Endothelial cell of umbilical vein (primary cell): ENCODE measurements around the gene AHCY. TPM values are rescaled to one million over a fixed set of nuclear protein-coding genes. Genes with fewer than 3 reads are reported as not detected.

Source experiments
- BruUV-seq: library from RNA; stranded (reverse); fragments of 400-500 nt; replicated peaks from 2 replicates; lab custom pipeline; 2021; lab: Mats Ljungman, UMichigan
- CTCF ChIA-PET: fragments of 300-600, 350-600 bp; sonication (Branson Sonifier 250); formaldehyde crosslinking; loops from one replicate; lab custom pipeline; 2021; ENCODE audit warnings: antibody characterized with exemption, inconsistent platforms; lab: Charles Lee
- POLR2A ChIA-PET: fragments of 300-600, 350-600 bp; sonication (Branson Sonifier 250); formaldehyde crosslinking; loops from one replicate; lab custom pipeline; 2021; ENCODE audit warnings: antibody characterized with exemption, inconsistent platforms; lab: Charles Lee
- DNase-seq: peaks from one replicate; pipeline ENCODE4 v3.0.0-alpha.2; 2011; ENCODE audit warnings: low read depth, low spot score
- FAIRE-seq: peaks from 2 replicates; lab custom pipeline; 2011; peaks lifted over from hg19 to GRCh38; lab: Jason Lieb, UNC
- H2AFZ ChIP-seq: 2 replicates; pipeline ENCODE4 v1.6.0; 2012; ENCODE audit warnings: low read depth, low read length, control low read depth, inconsistent platforms
- H3K27ac ChIP-seq: 2 replicates; pipeline ENCODE4 v1.5.1; 2011; ENCODE audit warnings: low read depth, mild to moderate bottlenecking, control low read depth, low read length, moderate library complexity; ENCODE audit not compliant: insufficient read depth
- H3K27me3 ChIP-seq, 2 experiments: 2 replicates each; pipeline versions ENCODE4 v1.6.0 to v1.6.1; 2011; ENCODE audit warnings: low read length in 2 of 2, mixed read lengths in 1 of 2; ENCODE audit not compliant: control insufficient read depth in 2 of 2, insufficient read depth in 2 of 2
- H3K36me3 ChIP-seq, 2 experiments: 2 replicates in 1 of 2; 3 replicates in 1 of 2; pipeline ENCODE4 v1.5.1; 2011; ENCODE audit warnings: low read length in 2 of 2, mild to moderate bottlenecking in 1 of 2, moderate library complexity in 1 of 2; ENCODE audit not compliant: control insufficient read depth in 2 of 2, insufficient read depth in 2 of 2; ENCODE audit errors: extremely low read depth in 1 of 2
- H3K4me1 ChIP-seq: 3 replicates; pipeline ENCODE4 v1.5.1; 2011; ENCODE audit warnings: mild to moderate bottlenecking, low read length; ENCODE audit not compliant: control insufficient read depth, insufficient read depth; ENCODE audit errors: extremely low read depth
- H3K4me2 ChIP-seq: 2 replicates; pipeline ENCODE4 v1.6.1; 2011; ENCODE audit warnings: low read length, control low read depth, mixed read lengths; ENCODE audit not compliant: insufficient read depth
- H3K4me3 ChIP-seq, 3 experiments: fragments of 200-600 bp in 1 of 3; sonication (generic), shearing (Covaris generic) in 1 of 3; replicated peaks in 1 of 3; 2 replicates each; pipeline ENCODE4 v1.5.1; 2011 to 2016; ENCODE audit warnings: control low read depth in 3 of 3, low read length in 3 of 3, mild to moderate bottlenecking in 2 of 3, inconsistent platforms in 1 of 3, low read depth in 1 of 3, moderate library complexity in 1 of 3; ENCODE audit not compliant: insufficient read depth in 1 of 3
- H3K79me2 ChIP-seq: 2 replicates; pipeline ENCODE4 v1.6.0; 2012; ENCODE audit warnings: low read length, inconsistent platforms; ENCODE audit not compliant: control insufficient read depth, insufficient read depth
- H3K9ac ChIP-seq: replicated peaks from 2 replicates; pipeline ENCODE3; 2011; ENCODE audit warnings: low read length, control low read depth; ENCODE audit not compliant: insufficient read depth; ENCODE audit errors: extremely low read depth
- H3K9me1 ChIP-seq: replicated peaks from 3 replicates; pipeline ENCODE4 v1.6.0; 2011; ENCODE audit warnings: mild to moderate bottlenecking, low read length; ENCODE audit not compliant: control insufficient read depth, insufficient read depth; ENCODE audit errors: extremely low read depth
- H3K9me3 ChIP-seq: replicated peaks from 2 replicates; pipeline ENCODE4 v1.5.1; 2012; ENCODE audit warnings: low read length, inconsistent platforms; ENCODE audit not compliant: control insufficient read depth, insufficient read depth
- H4K20me1 ChIP-seq: replicated peaks from 2 replicates; pipeline ENCODE3; 2011; ENCODE audit warnings: mild to moderate bottlenecking, low read length; ENCODE audit not compliant: control insufficient read depth, insufficient read depth; ENCODE audit errors: extremely low read depth
- CTCF ChIP-seq, 2 donors: IDR thresholded peaks; 1 replicate in 1 of 2; 2 replicates in 1 of 2; pipeline ENCODE4 v1.5.1; 2011; ENCODE audit warnings: low read length in 2 of 2, mild to moderate bottlenecking in 2 of 2, moderate library complexity in 2 of 2, control low read depth in 1 of 2, inconsistent platforms in 1 of 2, low read depth in 1 of 2; ENCODE audit not compliant: insufficient read depth in 1 of 2; ENCODE audit errors: extremely low read depth in 1 of 2
- EZH2 ChIP-seq: IDR thresholded peaks from 2 replicates; pipeline ENCODE4 v1.6.1; 2012; ENCODE audit warnings: borderline replicate concordance, low read depth, mild to moderate bottlenecking, moderate library complexity, low read length, inconsistent platforms; ENCODE audit not compliant: severe bottlenecking
- FOS ChIP-seq: IDR thresholded peaks from 2 replicates; pipeline ENCODE4 v1.6.1; 2011; ENCODE audit warnings: mild to moderate bottlenecking, low read length, moderate library complexity, borderline replicate concordance; ENCODE audit not compliant: insufficient read depth
- GATA2 ChIP-seq: IDR thresholded peaks from 2 replicates; pipeline ENCODE4 v1.7.0; 2011; ENCODE audit warnings: low read depth, mild to moderate bottlenecking, moderate library complexity, mixed read lengths, low read length; ENCODE audit not compliant: insufficient read length, insufficient read depth
- JUN ChIP-seq: IDR thresholded peaks from 2 replicates; pipeline ENCODE4 v1.6.1; 2011; ENCODE audit warnings: borderline replicate concordance, low read depth; ENCODE audit not compliant: insufficient read length, insufficient read depth
- MYC ChIP-seq: IDR thresholded peaks from one replicate; pipeline ENCODE4 v1.6.1; 2011; ENCODE audit warnings: mild to moderate bottlenecking, low read depth, low read length
- POLR2A ChIP-seq: IDR thresholded peaks from 2 replicates; pipeline ENCODE4 v1.6.1; 2012; ENCODE audit warnings: low read depth, mild to moderate bottlenecking, control low read depth, low read length
- POLR2AphosphoS5 ChIP-seq: IDR thresholded peaks from 2 replicates; pipeline ENCODE4 v1.6.1; 2012; ENCODE audit warnings: low read depth, mild to moderate bottlenecking, control low read depth, low read length, moderate library complexity; ENCODE audit not compliant: insufficient read depth
- dilution Hi-C: fragments of 300-500 bp; cut with MboI; formaldehyde crosslinking; loops from one replicate; pipeline ENCODE4 v1.15.0; 2019; ENCODE audit warnings: low sequenced_read_pairs; ENCODE audit not compliant: extremely low pct_ligation_motif_present
- intact Hi-C: fragments of 100-400 bp; cut with micrococcal nuclease; formaldehyde crosslinking; loops from one replicate; pipeline ENCODE4 v1.10.0; 2022
- polyA plus RNA-seq, 4 experiments: library from polyadenylated mRNA; depleted of rRNA in 3 of 4; stranded (reverse) in 3 of 4; unstranded in 1 of 4; fragments of >200 nt; gene quantifications; 2 replicates each; pipeline versions ENCODE4 v1.2.1 to v1.2.3, GENCODE V29; 2011 to 2012; ENCODE audit warnings: missing spikeins in 1 of 4
- total RNA-seq: library from RNA; stranded (reverse); gene quantifications from 2 replicates; pipeline ENCODE4 v1.2.3, GENCODE V29; 2021
- TF ChIP-seq, protein P1 (sequence below): IDR thresholded peaks from 2 replicates; pipeline ENCODE4 v1.6.1; 2011; ENCODE audit not compliant: insufficient read depth, insufficient read length

The AHCY gene
- total and polyA plus RNA-seq, 2 donors (not counting 3 experiments of a cell fraction or from before 2014, with no cell fraction given), result 94.7 to 168 TPM

DNA sequence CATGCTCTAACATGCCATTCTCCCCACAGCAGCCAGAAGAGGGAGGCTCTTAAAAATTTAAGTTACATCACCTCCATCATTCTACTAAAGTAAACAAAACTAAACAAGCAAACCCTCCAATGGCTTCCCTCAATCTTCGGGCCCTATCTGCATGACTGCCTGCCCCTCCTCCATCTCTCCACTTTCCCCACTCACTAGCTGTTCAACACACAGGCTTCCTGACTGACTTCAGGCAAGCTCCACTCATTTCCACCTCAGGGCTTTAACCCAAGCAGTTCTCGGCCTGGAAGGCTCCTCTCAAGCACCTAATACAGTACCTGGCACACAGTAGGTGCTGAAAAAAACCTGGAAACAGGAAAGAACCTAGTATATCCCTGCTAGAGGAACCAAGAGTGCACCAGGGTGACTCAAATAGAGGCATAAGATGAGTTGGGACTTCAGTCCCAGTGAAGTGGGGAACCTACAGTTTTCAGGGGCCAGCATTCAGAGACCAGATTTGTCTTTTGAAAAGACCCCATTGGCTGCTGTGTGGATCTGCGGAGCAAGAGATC lies 2.8 kb downstream of the AHCY start:
- intact Hi-C loops, result no loop called here
- no TSS peak for BruUV-seq

More for the DNA sequence above, 2.8 kb downstream of the AHCY start:
- FAIRE-seq, result no peak
- POLR2A ChIA-PET, result no interaction called here
- H3K27me3 ChIP-seq, result no peaks in the 10 kb centered on the region
- H3K79me2 ChIP-seq, result peaks cover 44% of the 10 kb centered on the region
- no peak overlapping the region for H3K4me3 ChIP-seq
- no peaks in the 10 kb centered on the region for H3K9me3 ChIP-seq
- no peaks in the 10 kb centered on the region for H4K20me1 ChIP-seq
- CTCF ChIA-PET, result interaction anchor here (1.5 to 4.8 kb wide), 3 partner anchors 12 to 223 kb away, joined by 4 to 24 read pairs (median 18); no protein-coding TSS in a partner anchor
- no peak overlapping the region for H2AFZ ChIP-seq
- no peak overlapping the region for H3K27ac ChIP-seq
- peaks cover 8% of the 10 kb centered on the region for H3K4me1 ChIP-seq
- dilution Hi-C loops, result no loop called here
- H3K9me1 ChIP-seq, result no peaks in the 10 kb centered on the region
- H3K4me2 ChIP-seq, result no peak overlapping the region
- no peak for DNase-seq
- TF ChIP-seq GATA2 (no peak), MYC (no peak), FOS (no peak), POLR2A (no peak), CTCF (IDR thresholded peaks at IDR 0.05; ENCODE audit: extremely low read depth in 1 of 2, insufficient read depth in 1 of 2, low read depth in 1 of 2, low read length in 2 of 2) (no peak), POLR2AphosphoS5 (no peak), JUN (no peak), EZH2 (no peak)
- TF ChIP-seq, protein P1, sequence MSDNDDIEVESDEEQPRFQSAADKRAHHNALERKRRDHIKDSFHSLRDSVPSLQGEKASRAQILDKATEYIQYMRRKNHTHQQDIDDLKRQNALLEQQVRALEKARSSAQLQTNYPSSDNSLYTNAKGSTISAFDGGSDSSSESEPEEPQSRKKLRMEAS, result no peak
- H3K9ac ChIP-seq, result no peak overlapping the region
- no peaks in the 10 kb centered on the region for H3K36me3 ChIP-seq
